Tibial nerve (tissue), 4 donors: ENCODE results near the gene ODR4.

ENCODE experiments used
- EP300 ChIP-seq, 2 donors: sonication (generic); formaldehyde crosslinking; IDR thresholded peaks; one replicate each; pipeline ENCODE4 v1.6.1; 2017; ENCODE audit warnings: antibody characterized with exemption in 2 of 2, mild to moderate bottlenecking in 1 of 2
- POLR2A ChIP-seq, 2 donors: fragments of 450-650 bp; IDR thresholded peaks; one replicate each; pipeline ENCODE4 v1.6.1; 2017; ENCODE audit warnings: antibody characterized with exemption in 2 of 2, mild to moderate bottlenecking in 2 of 2, moderate library complexity in 2 of 2
- TF ChIP-seq, protein P1 (sequence below), 5 experiments: fragments of 200-600 bp in 3 of 5; fragments of 450-650 bp in 2 of 5; sonication (generic) in 3 of 5; IDR thresholded peaks; one replicate each; pipeline ENCODE4 v1.5.1; 2016 to 2019; ENCODE audit warnings: antibody characterized with exemption in 5 of 5, mild to moderate bottlenecking in 3 of 5, moderate library complexity in 2 of 5

DNA sequence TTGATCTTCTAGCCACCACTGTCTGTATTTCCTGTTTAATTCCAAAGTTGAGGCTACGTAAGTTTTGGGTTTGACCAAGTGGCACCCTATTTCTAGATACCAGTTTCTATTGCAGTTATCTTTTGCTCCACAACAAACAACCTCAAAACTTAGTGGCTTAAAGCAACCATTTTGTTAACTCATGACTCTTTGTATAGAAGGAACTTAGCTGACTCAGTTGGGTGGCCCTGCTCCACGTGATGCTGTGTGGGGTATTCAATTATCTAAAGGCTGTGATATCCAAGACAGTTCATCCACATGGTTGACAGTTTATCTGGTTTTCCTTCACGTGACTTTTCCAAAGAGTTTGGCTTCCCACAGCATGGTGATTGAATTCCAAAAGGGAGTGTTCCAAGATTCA is 50.5 kb downstream of the ODR4 start:
- TF ChIP-seq POLR2A (IDR thresholded peaks at IDR 0.05) (no peak), EP300 (IDR thresholded peaks at IDR 0.05) (no peak)
- TF ChIP-seq, protein P1, sequence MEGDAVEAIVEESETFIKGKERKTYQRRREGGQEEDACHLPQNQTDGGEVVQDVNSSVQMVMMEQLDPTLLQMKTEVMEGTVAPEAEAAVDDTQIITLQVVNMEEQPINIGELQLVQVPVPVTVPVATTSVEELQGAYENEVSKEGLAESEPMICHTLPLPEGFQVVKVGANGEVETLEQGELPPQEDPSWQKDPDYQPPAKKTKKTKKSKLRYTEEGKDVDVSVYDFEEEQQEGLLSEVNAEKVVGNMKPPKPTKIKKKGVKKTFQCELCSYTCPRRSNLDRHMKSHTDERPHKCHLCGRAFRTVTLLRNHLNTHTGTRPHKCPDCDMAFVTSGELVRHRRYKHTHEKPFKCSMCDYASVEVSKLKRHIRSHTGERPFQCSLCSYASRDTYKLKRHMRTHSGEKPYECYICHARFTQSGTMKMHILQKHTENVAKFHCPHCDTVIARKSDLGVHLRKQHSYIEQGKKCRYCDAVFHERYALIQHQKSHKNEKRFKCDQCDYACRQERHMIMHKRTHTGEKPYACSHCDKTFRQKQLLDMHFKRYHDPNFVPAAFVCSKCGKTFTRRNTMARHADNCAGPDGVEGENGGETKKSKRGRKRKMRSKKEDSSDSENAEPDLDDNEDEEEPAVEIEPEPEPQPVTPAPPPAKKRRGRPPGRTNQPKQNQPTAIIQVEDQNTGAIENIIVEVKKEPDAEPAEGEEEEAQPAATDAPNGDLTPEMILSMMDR (IDR thresholded peaks at IDR 0.05): no peak
